Ovary (tissue), 9 donors: ENCODE data around the gene TIPARP. TPM values are rescaled to one million over a fixed set of nuclear protein-coding genes. Genes with fewer than 3 reads are reported as not detected.

ENCODE experiments used
- DNase-seq, 5 donors: peaks; one replicate each; pipeline ENCODE4 v3.0.0-alpha.2; 2019 to 2020
- H3K27ac ChIP-seq, 2 donors: fragments of 200-600 bp; one replicate each; pipeline versions ENCODE4 v1.5.1 to v1.8.0; 2019 to 2022
- H3K27me3 ChIP-seq: fragments of 200-600 bp; one replicate; pipeline ENCODE4 v1.8.0; 2022
- H3K36me3 ChIP-seq: fragments of 200-600 bp; sonication (generic); one replicate; pipeline ENCODE4 v1.5.1; 2019
- H3K4me1 ChIP-seq: one replicate; pipeline ENCODE4 v1.8.1; 2013; ENCODE audit warnings: mild to moderate bottlenecking, moderate library complexity; ENCODE audit not compliant: insufficient read depth
- H3K4me3 ChIP-seq: fragments of 200-600 bp; sonication (generic); one replicate; pipeline ENCODE4 v1.5.1; 2017
- H3K9me3 ChIP-seq, 2 donors: fragments of 200-600 bp in 1 of 2; sonication (generic) in 1 of 2; one replicate each; pipeline versions ENCODE4 v1.5.1 to v1.8.1; 2013 to 2019; ENCODE audit warnings: mild to moderate bottlenecking in 1 of 2, moderate library complexity in 1 of 2
- CTCF ChIP-seq, 3 donors: fragments of 450-650 bp in 2 of 3; fragments of 200-600 bp in 1 of 3; IDR thresholded peaks; one replicate each; pipeline versions ENCODE4 v1.5.1 to v1.8.0; 2016 to 2022; ENCODE audit warnings: antibody characterized with exemption in 3 of 3, mild to moderate bottlenecking in 1 of 3
- EP300 ChIP-seq: sonication (generic); formaldehyde crosslinking; IDR thresholded peaks from one replicate; pipeline ENCODE4 v1.6.1; 2017; ENCODE audit warnings: antibody characterized with exemption
- POLR2A ChIP-seq: fragments of 450-650 bp; IDR thresholded peaks from one replicate; pipeline ENCODE4 v1.6.1; 2017; ENCODE audit warnings: antibody characterized with exemption, mild to moderate bottlenecking, moderate library complexity
- WGBS, 3 donors: extraction: QIAGEN DNeasy Blood & Tissue Kit in 1 of 3; methylation state at CpG; one replicate each; pipeline versions ENCODE4 v1.1.5 to v1.1.7; 2013 to 2017; 5-methylcytosine and 5-hydroxymethylcytosine counted together
- intact Hi-C, 4 donors: fragments of 100-400 bp; cut with DNase I; formaldehyde crosslinking; loops; one replicate each; pipeline versions ENCODE4 v1.11.0 to v1.15.1; 2022 to 2023
- polyA plus RNA-seq, 2 donors: library from polyadenylated mRNA; stranded (reverse); fragments of 200-250 nt in 1 of 2; fragments of 350-450 nt in 1 of 2; fragmentation: Illumina TruSeq in 1 of 2; extraction: RNeasy Lipid Tissue Mini Kit (QIAGEN cat#74804) in 1 of 2; gene quantifications; one replicate each; pipeline ENCODE4 v1.2.3, GENCODE V29; 2013 to 2014
- total RNA-seq, 7 donors: library from RNA; depleted of rRNA in 2 of 7; stranded (reverse); fragments of >200 nt in 2 of 7; fragmentation: NEBNext Ultra II Directional in 3 of 7; extraction: Animal tissue kit (Norgen Biotek cat#: 25700) in 3 of 7; gene quantifications; one replicate each; pipeline versions ENCODE4 v1.1.0 to v1.2.4, GENCODE V29; 2016 to 2023
- donor health status: DM: no; HTN: no; CAD: no; lungs with moderate emphysema.
- donor health status: DM: no; HTN: no; CAD: no.
- donor health status: Bipolar disorder and iron deficiency.
- donor health status: DM: yes; HTN: yes; CAD: no.
- donor health status: DM: no; HTN: no; CAD: no.
- donor health status: DM: yes; HTN: yes; CAD: no.

The TIPARP gene
- total and polyA plus RNA-seq, 9 donors = 11.3 to 109 (median 46.1) TPM

DNA sequence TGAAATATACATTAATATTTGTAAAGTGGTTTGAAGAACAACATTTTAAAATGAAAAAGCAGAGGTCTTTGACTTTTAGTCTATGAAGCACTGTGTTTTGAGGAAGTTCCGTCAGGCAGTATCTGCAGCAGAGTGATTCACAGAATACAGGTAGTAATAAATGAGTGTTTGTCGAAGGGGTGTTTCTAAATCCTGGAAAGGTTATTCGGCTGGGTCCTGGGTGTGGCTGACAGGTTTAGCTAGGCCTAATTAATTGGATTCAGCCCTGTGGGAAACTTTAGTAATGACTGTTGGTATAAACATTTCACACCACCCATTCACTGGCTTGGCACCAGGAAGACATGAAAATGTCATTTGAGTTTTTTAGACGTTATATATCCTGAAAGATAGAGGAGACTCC lies 51.3 kb downstream of the TIPARP start:
- Histone ChIP-seq H3K9me3 (no peaks in the 10 kb centered on the region), H3K4me1 (no peaks in the 10 kb centered on the region), H3K27ac (no peak overlapping the region), H3K4me3 (no peak overlapping the region), H3K36me3 (no peaks in the 10 kb centered on the region), H3K27me3 (no peaks in the 10 kb centered on the region)
- whole genome bisulfite sequencing, 3 donors = 60 to 65% (median 62%) methylated on average over 4 of the region's 4 CpGs
- intact Hi-C loops = no loop called here
- TF ChIP-seq EP300 (no peak), CTCF (IDR thresholded peaks at IDR 0.05) (no peak), POLR2A (no peak)
- DNase-seq = no peak

DNA sequence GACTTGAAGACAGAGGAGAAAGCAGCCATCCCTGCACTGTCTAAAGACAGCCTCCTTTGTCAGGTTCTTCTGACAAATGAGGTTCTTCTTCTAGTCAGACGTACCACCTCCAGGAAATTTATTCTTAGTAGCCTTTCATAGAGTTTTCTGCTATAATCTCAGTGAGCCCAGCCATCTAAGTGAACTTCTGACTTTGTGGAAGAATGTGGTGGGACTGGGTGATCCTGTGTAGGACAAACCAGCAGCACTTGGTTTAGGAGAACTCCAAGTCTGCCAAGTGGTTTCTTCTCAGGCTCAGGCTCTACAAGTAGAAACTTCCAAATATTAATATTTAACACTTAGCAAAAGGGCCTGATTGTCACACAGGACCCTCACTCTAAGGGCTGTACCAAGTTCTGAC lies 52.1 kb downstream of the TIPARP start:
- DNase-seq = no peak
- H3K4me1 ChIP-seq = no peaks in the 10 kb centered on the region
- intact Hi-C loops = no loop called here
- TF ChIP-seq EP300 (no peak), CTCF (IDR thresholded peaks at IDR 0.05) (no peak), POLR2A (no peak)
- H3K27me3 ChIP-seq = no peaks in the 10 kb centered on the region
- no peaks in the 10 kb centered on the region for H3K9me3 ChIP-seq
- H3K27ac ChIP-seq = no peak overlapping the region
- H3K36me3 ChIP-seq = no peaks in the 10 kb centered on the region
- WGBS, 3 donors = 88 to 93% (median 90%) methylated on average over 1 of the region's 1 CpG
- H3K4me3 ChIP-seq = no peak overlapping the region

GRCh38 chr3:156727519-156728205 lies 53.3 kb downstream of the TIPARP start:
- DNase-seq = no peak
- no peaks in the 10 kb centered on the region for H3K27me3 ChIP-seq
- no peak for TF ChIP-seq POLR2A
- no peak for TF ChIP-seq CTCF (IDR thresholded peaks at IDR 0.05)
- TF ChIP-seq EP300 = no peak
- WGBS, 3 donors = 82 to 90% (median 90%) methylated on average over 3 of the region's 3 CpGs
- intact Hi-C loops = no loop called here
- no peaks in the 10 kb centered on the region for H3K36me3 ChIP-seq
- H3K4me1 ChIP-seq = no peaks in the 10 kb centered on the region
- no peak overlapping the region for H3K27ac ChIP-seq
- H3K9me3 ChIP-seq = no peaks in the 10 kb centered on the region
- no peak overlapping the region for H3K4me3 ChIP-seq

- H3K4me3 ChIP-seq = no peak overlapping the region
- no peaks in the 10 kb centered on the region for H3K9me3 ChIP-seq
- no peak for DNase-seq
- TF ChIP-seq CTCF (IDR thresholded peaks at IDR 0.05) (no peak), EP300 (no peak), POLR2A (no peak)
- WGBS, 3 donors = 63 to 66% (median 65%) methylated on average over 7 of the region's 7 CpGs
- no peak overlapping the region for H3K27ac ChIP-seq
- intact Hi-C loops = no loop called here
- H3K4me1 ChIP-seq = no peaks in the 10 kb centered on the region
- H3K27me3 ChIP-seq = no peaks in the 10 kb centered on the region
- H3K36me3 ChIP-seq = no peaks in the 10 kb centered on the region
Observed at GRCh38 chr3:156728267-156728985, 54.0 kb downstream of the TIPARP start.
